ENCODE measurements around the gene ATXN1. TPM values are rescaled to one million over a fixed set of nuclear protein-coding genes. Genes with fewer than 3 reads are reported as not detected.

ATXN1 gene
- polyA plus RNA-seq, 2 of the 4 experiments (the other 2 are of a cell fraction): 2.9 to 8.3 TPM

GRCh38 chr6:16767765-16768476 is 6.7 kb upstream of the ATXN1 start:
- H3K4me3 ChIP-seq: no peak overlapping the region
- no peak for FAIRE-seq
- ChIA-PET CTCF (interaction anchor here (1.2 to 2.3 kb wide), 7 partner anchors 8 to 482 kb away, joined by 3 to 7 read pairs (median 4); no protein-coding TSS in a partner anchor), POLR2A (interaction anchor here (0.5 kb wide), 1 partner anchor 377 kb away, joined by 3 read pairs; no protein-coding TSS in a partner anchor)
- H3K27ac ChIP-seq: peak overlapping the region; percentile 68 to 85
- no peaks in the 10 kb centered on the region for H3K9me3 ChIP-seq
- TF ChIP-seq MAX (IDR thresholded peaks at IDR 0.05) (no peak), RCOR1 (IDR thresholded peaks at IDR 0.05; ENCODE audit: low read depth, low read length) (no peak), EHMT2 (IDR thresholded peaks at IDR 0.05; ENCODE audit: low read depth) (no peak), GATA3 (IDR thresholded peaks at IDR 0.05; ENCODE audit: borderline replicate concordance) (0 out of 2 replicates have a peak, but pooled peaks have one; percentile 10)
- H3K4me1 ChIP-seq: peaks cover 69% of the 10 kb centered on the region
- H3K4me2 ChIP-seq: peak overlapping the region; percentile 77
- 29% methylated on average over 2 of the region's 2 CpGs for WGBS (ENCODE audit: missing lambda C conversion rate)
- ATAC-seq: no peak
- DNase-seq (ENCODE audit: low read depth in 1 of 2, low spot score in 1 of 2): no peak

GRCh38 chr6:16766836-16767745 is 5.8 kb upstream of the ATXN1 start:
- peaks cover 69% of the 10 kb centered on the region for H3K4me1 ChIP-seq
- H3K27ac ChIP-seq: peak overlapping the region; percentile 68 to 85
- no peak for DNase-seq (ENCODE audit: low read depth in 1 of 2, low spot score in 1 of 2)
- no peak for FAIRE-seq
- no peaks in the 10 kb centered on the region for H3K9me3 ChIP-seq
- WGBS (ENCODE audit: missing lambda C conversion rate): 91% methylated on average over 7 of the region's 7 CpGs
- no peak for ATAC-seq
- ChIA-PET CTCF (interaction anchor here (1.2 to 2.0 kb wide), 5 partner anchors 9 to 481 kb away, joined by 3 to 7 read pairs (median 4); no protein-coding TSS in a partner anchor), POLR2A (no interaction called here)
- no peak overlapping the region for H3K4me3 ChIP-seq
- no peak for TF ChIP-seq ELK1 (IDR thresholded peaks at IDR 0.05; ENCODE audit: low read depth, low read length)
- TF ChIP-seq E2F6 (IDR thresholded peaks at IDR 0.05; ENCODE audit: borderline replicate concordance, low read depth): no peak
- TF ChIP-seq RFX5 (IDR thresholded peaks at IDR 0.05): no peak
- no peak for TF ChIP-seq PHF8 (IDR thresholded peaks at IDR 0.05; ENCODE audit: borderline replicate concordance, low read depth)
- no peak for TF ChIP-seq PBX3 (IDR thresholded peaks at IDR 0.05)
- no peak for TF ChIP-seq FOSL2 (IDR thresholded peaks at IDR 0.05)
- no peak for TF ChIP-seq FOSL2 (CRISPR knock-in tag; IDR thresholded peaks at IDR 0.05)
- no peak for TF ChIP-seq REST (IDR thresholded peaks at IDR 0.05)
- TF ChIP-seq ATOH8 (CRISPR knock-in tag; IDR thresholded peaks at IDR 0.05; ENCODE audit: low read depth): no peak
- TF ChIP-seq CTCF (IDR thresholded peaks at IDR 0.05): no peak
- no peak for TF ChIP-seq FOSB (CRISPR knock-in tag; IDR thresholded peaks at IDR 0.05)
- no peak for TF ChIP-seq MAFK (IDR thresholded peaks at IDR 0.05; ENCODE audit: partially characterized antibody)
- no peak for TF ChIP-seq CHD4 (IDR thresholded peaks at IDR 0.05; ENCODE audit: borderline replicate concordance)
- no peak for TF ChIP-seq ZNF302 (CRISPR knock-in tag; IDR thresholded peaks at IDR 0.05)
- peak overlapping the region; percentile 77 for H3K4me2 ChIP-seq
